SK-N-MC (cell line): ENCODE measurements around the gene CRELD1.

Source experiments
- EZH2 ChIP-seq: fragments of 200-600 bp; sonication (generic); IDR thresholded peaks from one replicate; pipeline ENCODE4 v1.6.1; 2017; ENCODE audit warnings: antibody characterized with exemption
- FOXP2 ChIP-seq: optimal IDR thresholded peaks from 2 replicates; pipeline ENCODE3; 2011; ENCODE audit warnings: mild to moderate bottlenecking, moderate library complexity; ENCODE audit not compliant: insufficient read depth; ENCODE audit errors: extremely low read length, control extremely low read depth
- POLR2AphosphoS5 ChIP-seq: IDR thresholded peaks from 2 replicates; pipeline ENCODE4 v1.6.1; 2012; ENCODE audit warnings: mild to moderate bottlenecking, low read depth, low read length, borderline replicate concordance

DNA sequence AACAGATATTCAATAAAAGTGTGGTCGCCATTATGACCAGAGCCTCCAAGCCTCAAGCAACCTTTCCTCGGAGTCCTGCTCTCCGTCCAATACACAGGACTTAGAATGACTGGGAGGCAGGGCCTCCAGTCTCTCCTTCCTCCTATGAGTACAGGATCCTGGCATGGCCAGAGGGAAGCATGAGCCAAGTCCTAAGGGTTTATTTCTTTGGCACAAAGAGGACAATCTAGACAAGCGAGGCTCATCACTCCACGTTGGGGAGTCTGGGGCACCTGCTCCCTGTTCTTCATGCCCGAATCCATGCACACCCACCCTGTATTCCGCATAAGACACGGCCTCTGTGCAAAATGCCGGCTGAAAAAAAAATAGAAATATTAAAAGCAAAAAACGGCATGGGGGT, 11.7 kb downstream of the CRELD1 start:
- no peak for TF ChIP-seq EZH2
- TF ChIP-seq POLR2AphosphoS5, result no peak
- no peak for TF ChIP-seq FOXP2
